Epithelial cell of proximal tubule (primary cell): Measurements from ENCODE around the gene ACACA. TPM values are rescaled to one million over a fixed set of nuclear protein-coding genes. Genes with fewer than 3 reads are reported as not detected.

ENCODE experiments used
- DNase-seq: peaks from one replicate; pipeline ENCODE4 v3.0.0-alpha.2; 2011; ENCODE audit warnings: low read depth
- H3K4me3 ChIP-seq: 2 replicates; pipeline ENCODE4 v1.5.1; 2011; ENCODE audit warnings: low read depth, mild to moderate bottlenecking, low read length
- CTCF ChIP-seq: conservative IDR thresholded peaks from 2 replicates; pipeline ENCODE4 v1.5.1; 2012; ENCODE audit warnings: low read depth, mild to moderate bottlenecking, low read length
- total RNA-seq: library from RNA; depleted of rRNA; stranded (reverse); fragments of >200 nt; gene quantifications from 2 replicates; pipeline ENCODE4 v1.2.3, GENCODE V29; 2015

ACACA gene
- total RNA-seq, 1 donor from 2014 or later = 26.4 TPM

DNA sequence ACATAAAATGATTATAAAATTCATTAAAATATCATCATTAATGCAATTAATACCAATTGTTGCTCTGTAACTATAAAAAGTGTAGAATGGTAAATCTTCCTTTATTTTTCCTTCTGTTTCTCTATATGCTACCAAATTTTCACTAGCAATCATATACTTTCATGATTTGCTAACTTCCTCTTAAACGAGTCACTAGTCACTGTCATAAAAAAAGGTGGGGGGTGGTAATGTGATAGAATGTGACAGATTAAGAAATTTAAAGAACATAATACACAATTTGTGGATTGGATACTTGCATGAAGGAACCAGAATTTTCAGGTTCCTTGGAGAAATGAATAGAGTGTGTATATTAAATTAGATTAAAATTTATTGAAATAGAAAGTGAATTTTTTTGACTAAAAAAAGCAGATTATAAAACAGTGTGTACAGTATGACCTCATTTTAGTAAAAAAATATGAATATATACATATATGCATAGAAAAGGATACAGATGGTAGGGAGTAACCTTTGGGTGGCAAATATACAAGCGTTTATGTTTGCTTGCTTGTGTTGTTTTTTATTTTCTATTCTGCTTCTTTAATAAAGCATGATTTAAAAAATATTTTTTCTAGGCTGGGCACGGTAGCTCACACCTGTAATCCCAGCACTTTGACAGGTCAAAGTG lies 87.6 kb downstream of the ACACA start:
- TF ChIP-seq CTCF = no peak
- DNase-seq = no peak
- H3K4me3 ChIP-seq = no peak overlapping the region

DNA sequence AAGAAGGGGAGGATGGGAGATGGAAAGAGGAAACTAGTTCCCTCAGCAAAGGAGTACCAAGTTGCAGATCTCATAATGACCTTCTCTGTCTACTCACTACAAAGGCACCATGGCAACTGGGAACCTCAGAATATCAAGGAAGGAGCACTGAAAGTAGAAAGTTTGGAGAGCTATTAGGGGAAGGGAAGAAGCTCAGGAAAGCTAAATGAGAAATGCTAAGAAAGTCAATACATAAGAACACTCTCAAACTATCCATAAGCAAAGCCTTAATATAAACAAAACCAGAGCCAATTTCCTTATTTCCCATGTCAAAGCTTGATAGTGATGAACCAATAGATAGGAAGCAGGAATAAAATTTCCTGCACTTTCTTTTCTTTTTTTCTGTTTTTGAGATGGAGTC lies 88.8 kb downstream of the ACACA start:
- no peak for TF ChIP-seq CTCF
- no peak overlapping the region for H3K4me3 ChIP-seq
- DNase-seq = no peak

- no peak for TF ChIP-seq CTCF
- no peak overlapping the region for H3K4me3 ChIP-seq
- no peak for DNase-seq
These were observed 91.0 kb downstream of the ACACA start for GRCh38 chr17:37315601-37316000.

GRCh38 chr17:37312137-37312923 lies 94.3 kb downstream of the ACACA start:
- H3K4me3 ChIP-seq = no peak overlapping the region
- no peak for TF ChIP-seq CTCF
- DNase-seq = no peak

DNA sequence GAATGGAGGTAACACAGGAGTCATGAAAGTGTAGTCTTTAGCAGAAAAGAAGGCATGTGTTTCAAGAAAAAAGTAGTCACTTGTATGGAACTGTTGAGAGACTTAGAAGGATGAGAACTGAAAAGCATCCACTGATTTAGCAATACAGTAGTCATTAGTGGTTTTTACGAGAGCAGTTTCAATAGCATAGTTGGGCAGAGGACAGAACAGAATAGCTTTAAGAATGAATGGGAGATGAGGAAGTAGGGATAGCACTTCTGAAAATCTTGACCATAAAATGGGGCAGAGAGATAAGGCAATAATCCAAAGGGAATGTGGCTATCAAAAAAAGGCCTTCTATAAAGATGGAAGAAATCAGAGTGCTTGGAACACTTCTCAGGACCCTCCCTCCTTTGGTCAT lies 95.7 kb downstream of the ACACA start:
- H3K4me3 ChIP-seq = no peak overlapping the region
- DNase-seq = no peak
- TF ChIP-seq CTCF = no peak

DNA sequence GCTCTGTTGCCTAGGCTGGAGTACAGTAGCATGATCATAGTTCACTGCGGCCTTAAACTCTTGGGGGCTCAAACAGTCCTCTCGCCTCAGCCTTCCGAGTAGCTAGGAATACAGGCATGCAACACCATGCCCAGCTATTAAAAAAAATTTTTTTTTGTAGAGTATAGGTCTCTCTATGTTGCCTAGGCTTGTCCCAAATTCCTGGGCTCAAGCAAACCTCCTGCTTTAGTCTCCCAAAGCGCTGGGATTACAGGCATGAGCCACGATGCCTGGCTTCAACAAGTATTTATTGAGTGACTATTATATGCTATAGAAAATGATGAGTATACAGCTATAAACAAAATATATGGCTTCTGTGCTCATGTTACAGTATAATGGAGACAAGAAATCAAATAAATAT lies 97.6 kb downstream of the ACACA start:
- no peak for TF ChIP-seq CTCF
- no peak for DNase-seq
- no peak overlapping the region for H3K4me3 ChIP-seq

GRCh38 chr17:37305406-37305905 lies 101.2 kb downstream of the ACACA start:
- H3K4me3 ChIP-seq = no peak overlapping the region
- no peak for TF ChIP-seq CTCF
- DNase-seq = no peak
